Stimulated activated CD4-positive, alpha-beta T cell treated with anti-CD3 and anti-CD28 coated beads, Interleukin-15, amount 100 ng/mL, for 1 hour (primary cell): ENCODE results near the gene DISC1.
"Not testable (repeated sequence)": the region's sequence is repeated elsewhere in the genome, so short reads cannot be mapped to it uniquely, and the experiment has no call there.

Experiments used
- DNase-seq, 2 donors: peaks; one replicate each; pipeline ENCODE4 v3.0.0-alpha.2; 2020; ENCODE audit warnings: low read depth in 1 of 2, low spot score in 1 of 2

DISC1 gene

DNA sequence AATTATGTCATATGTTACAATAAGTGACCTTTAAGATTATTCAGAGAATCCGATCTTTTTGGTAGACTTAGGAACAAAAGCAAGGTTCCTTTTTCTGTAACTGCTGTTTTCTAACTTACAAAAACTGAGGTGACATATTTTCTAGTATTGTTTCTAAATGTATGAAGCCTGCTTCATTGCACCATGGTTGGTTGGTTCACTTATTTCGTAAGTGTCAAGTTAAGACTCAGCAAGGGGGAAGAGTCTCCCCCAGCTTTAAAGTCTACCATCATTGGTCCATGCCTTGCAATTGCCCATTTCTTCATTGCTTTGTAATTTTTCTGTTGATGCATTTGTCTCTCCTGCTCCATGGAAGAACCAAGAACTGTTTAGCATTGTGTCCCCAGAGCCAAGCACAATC lies 136.9 kb downstream of the DISC1 start:
- DNase-seq, result no peak

GRCh38 chr1:231765825-231766224 lies 139.2 kb downstream of the DISC1 start:
- not testable (repeated sequence) for DNase-seq

DNA sequence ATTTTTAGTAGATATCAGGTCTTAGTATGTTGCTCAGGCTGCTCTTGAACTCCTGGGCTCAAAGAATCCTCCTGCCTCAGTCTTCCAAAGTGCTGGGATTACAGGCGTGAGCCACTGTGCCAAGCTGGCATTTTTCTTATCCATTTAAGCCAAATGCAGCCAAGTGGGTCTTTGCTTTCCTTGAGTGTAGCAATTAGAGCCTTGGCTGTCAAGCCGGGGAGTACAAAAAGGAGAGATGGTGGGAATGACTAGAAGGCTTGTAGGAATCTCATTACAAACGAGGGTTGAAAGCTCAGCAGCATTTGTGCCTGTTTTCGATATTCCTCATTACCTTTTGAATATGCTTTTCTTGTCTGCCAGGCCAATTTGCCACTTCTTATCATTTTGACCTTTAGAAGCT lies 140.9 kb downstream of the DISC1 start:
- DNase-seq, result no peak

GRCh38 chr1:231768416-231768815 lies 141.8 kb downstream of the DISC1 start:
- no peak for DNase-seq

DNA sequence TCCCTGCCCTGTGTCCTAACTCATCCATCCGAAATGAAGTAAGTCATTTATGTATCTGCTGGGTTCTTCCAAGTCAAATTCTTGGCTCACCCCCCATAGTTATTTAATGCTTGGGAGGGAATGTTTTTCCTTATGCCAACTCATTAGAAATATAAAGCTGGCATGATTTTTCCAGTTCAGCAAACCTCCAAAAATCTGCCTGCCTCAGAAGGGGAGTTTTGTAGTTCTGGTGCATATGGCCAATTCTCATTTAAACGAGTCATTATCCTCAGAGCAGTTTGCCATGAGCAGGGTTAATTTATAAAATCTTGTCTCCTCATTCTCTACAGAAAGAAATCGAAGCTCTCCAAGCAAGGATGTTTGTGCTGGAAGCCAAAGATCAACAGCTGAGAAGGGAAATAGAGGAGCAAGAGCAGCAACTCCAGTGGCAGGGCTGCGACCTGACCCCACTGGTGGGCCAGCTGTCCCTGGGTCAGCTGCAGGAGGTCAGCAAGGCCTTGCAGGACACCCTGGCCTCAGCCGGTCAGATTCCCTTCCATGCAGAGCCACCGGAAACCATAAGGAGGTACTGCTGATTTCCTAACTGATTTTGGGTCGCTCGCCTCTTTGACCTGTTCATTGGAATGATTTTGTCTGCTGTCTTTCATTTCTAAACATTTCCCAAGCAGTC lies 144.1 kb downstream of the DISC1 start:
- no peak for DNase-seq

GRCh38 chr1:231774719-231775335 lies 148.2 kb downstream of the DISC1 start:
- DNase-seq, result no peak

DNA sequence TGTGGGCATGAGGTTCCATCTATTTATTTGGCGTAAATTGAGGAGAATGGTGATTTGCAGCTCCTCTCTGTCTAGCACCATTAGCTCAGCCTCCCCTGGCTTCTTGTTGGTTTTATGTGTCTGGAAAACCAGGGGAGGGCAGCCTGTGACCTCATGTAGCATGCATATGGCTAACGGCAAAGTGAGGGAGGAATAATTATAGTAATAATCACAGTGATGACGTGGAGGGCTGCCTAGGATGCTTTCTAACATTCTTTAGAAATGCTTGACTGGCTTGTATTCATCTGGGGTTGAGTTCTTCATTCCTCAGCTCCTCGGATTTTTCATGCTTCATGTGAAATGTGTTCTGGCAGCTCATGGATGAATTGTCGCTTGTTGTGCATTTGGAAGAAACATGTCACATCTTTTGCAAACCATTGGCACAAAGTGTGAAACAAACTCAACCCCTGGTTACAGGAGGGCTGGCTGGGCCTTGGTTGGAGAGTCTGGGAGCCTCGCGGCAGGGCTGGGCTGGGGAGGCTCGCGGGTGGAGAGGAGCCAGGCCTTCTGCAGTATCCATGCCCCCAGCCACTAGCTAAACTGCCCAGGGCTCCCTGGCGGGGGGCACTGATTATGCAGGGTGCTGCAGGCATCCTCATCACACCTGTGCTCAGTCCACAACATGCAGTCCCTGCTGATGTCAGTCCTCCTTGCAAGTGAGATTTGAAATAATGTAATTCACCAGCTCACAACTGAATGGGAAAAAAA lies 149.6 kb downstream of the DISC1 start:
- DNase-seq, result no peak

- DNase-seq, result no peak
Measured at GRCh38 chr1:231776757-231777062, 150.1 kb downstream of the DISC1 start.

DNA sequence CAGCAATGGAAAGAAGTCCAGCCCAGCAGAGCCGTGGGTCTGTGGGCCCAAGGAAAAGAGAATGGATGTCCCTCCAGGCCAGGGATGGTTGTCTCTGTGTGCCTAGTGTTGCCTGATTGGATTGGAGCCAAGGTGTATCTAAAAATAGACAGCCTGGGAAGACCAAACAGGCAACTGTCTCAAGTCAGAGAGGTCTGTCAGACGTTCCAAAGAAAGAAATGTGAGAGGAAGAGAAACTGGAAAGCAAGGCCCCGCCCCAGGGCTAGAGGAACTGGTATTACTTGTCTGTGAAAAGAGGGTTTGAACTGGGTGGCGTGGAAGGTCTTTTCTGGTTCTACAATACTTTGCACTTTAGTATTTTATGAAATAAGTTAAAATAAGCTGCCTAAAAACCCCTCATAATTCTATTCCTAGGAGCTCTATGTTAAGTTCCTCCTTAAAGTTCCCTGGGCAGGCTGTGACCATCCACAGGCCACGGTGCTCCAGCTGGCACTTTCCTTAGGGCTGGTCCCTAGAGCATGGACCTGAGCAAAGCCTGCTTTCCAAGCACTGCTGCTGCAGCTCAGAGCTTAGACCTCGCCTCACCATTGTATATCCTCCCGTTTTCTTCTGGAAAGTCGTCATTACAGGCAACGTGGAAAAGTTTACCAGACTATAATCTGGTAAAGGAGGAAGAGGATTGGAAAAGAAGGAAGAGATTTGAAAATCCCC lies 151.6 kb downstream of the DISC1 start:
- no peak for DNase-seq

- DNase-seq, result no peak
Measured at GRCh38 chr1:231779081-231779480, 152.5 kb downstream of the DISC1 start.

DNA sequence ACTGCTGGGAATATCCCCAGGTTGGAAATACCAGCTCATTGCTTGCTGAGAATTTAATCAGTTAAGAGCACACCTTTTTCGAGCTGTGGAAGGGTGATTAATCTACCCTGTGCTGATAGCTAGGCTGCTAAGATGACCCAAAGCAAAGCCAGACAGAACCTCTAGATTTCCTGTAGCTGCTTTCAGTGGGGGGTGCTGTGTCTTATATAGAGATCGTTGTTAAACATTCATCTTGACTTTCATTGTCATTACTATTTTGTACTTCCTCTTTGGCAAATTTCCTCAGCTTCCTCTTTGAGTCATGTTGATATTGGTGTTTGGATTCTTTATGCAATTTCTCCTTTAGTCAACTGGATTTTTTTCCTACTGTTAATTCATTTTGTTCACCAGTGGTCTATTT lies 155.3 kb downstream of the DISC1 start:
- no peak for DNase-seq

- not testable (repeated sequence) for DNase-seq
Measured at GRCh38 chr1:231785073-231785472, 158.5 kb downstream of the DISC1 start.

DNA sequence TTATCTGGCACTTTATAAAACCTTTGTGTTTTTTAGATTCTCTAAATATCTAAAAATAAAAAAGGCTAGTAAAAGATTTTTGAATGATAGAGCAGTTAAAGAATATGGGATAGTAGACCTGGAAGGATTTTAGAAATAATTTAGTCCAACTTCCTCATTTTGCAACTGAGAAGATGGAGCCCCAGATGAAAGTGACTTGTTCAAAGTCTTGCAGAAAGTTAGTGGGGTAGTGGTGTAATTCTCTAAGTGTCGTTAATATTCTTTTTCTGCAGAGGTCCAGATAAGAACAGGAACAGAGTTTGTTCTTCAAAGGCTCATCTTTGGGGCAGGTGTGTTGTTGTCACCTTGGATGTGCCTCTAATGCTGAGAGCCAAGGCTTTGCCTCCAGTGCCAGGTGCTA lies 159.5 kb downstream of the DISC1 start:
- no peak for DNase-seq

DNA sequence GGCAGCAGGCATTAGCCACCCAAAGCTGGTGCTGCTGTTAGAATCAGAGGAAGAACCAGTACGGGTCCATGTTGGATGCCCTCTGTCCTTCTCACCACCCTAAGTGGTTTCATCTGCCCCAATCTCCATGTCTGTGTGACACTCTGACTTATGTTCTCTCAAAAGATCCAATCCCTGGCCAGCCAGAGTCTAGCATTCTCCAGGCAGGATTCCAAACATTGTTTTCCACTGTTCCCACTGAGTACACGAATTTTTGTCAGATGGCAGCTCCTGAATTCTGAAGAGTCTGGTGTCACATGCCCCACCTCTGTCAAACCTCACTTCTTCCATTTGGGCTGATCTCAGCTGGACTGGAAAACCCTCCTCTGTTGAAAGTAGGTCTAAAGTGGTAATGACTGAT lies 166.0 kb downstream of the DISC1 start:
- DNase-seq, result no peak

DNA sequence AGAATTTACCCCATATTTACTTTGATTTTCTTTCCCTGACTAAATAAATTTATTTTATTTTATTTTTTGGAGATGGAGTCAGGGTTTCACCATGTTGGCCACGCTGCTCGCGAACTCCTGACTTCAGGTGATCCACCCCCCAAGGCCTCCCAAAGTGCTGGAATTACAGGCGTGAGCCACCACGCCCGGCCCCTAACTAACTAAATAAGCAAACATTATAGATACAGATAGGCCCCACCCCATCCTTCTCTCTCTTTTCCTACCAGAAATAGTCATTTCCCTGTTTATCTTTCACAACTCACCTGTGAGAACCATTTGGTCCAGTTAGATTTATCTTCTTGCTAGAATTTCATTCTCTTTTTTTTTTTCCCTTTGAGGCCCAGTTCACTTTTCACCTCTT lies 167.3 kb downstream of the DISC1 start:
- no peak for DNase-seq

- DNase-seq, result no peak
Measured at GRCh38 chr1:231796141-231796540, 169.6 kb downstream of the DISC1 start.

DNA sequence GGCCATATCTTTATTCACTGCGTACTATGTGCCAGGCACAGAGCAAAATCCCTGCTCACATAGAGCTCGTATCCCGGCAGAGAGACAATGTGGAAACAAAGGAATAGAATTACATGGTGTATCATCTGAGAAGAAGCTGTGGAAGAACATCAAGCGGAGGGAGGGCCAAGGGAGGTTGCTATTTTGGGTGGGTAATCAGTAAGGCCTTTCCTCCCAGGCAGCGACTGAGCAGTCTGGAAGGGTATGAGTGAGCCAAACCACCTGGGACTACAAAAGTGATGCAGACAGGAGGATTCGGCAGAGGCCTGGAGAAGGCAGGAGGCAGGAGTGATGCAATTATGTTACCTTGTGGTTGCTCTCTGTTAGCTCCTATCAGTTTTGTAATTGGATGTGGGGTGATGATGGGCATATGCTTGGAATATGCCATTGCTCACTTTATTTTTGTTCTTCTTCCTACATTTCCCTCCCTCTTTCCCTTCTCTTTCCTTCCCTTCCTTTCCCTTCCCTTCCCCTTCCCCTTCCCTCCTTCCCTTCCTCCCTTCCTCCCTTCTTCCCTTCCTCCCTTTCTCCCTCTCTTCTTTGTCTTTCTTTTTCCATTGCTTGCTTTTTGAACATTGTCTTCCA lies 172.9 kb downstream of the DISC1 start:
- no peak for DNase-seq

GRCh38 chr1:231800108-231800507 lies 173.5 kb downstream of the DISC1 start:
- no peak for DNase-seq

DNA sequence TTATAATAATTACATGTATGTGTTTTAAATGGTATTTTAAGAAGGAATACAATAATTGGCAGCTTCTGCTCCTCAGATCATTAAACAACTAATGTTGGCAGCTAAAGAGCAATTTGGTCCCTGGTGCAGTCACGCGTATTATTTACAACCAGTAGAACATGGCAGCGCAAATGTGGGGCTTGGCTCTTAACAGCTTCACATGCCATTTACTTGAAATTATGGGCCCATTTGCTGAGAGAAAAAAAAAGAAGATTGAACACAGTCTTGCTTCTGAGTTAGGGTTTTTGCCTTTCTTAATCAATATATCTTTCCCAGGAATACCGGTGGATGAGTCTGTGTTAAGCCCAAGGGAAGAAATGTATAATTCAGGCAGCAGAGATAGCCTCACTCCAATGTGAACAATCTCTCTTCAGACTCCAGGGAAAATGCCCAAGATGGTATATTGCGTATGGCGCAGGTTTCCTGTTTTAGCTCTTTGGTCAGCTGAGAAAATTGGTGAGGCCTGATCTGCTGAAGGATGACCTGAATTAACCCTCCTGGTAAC lies 174.5 kb downstream of the DISC1 start:
- no peak for DNase-seq

- no peak for DNase-seq
Measured at GRCh38 chr1:231803353-231803752, 176.8 kb downstream of the DISC1 start.
